ENCODE results near the gene IZUMO4. TPM values are rescaled to one million over a fixed set of nuclear protein-coding genes. Genes with fewer than 3 reads are reported as not detected.
"Not testable (repeated sequence)": the region's sequence is repeated elsewhere in the genome, so short reads cannot be mapped to it uniquely, and the experiment has no call there.

The IZUMO4 gene
- total RNA-seq, 1 donor from 2014 or later, result 9.5 TPM

DNA sequence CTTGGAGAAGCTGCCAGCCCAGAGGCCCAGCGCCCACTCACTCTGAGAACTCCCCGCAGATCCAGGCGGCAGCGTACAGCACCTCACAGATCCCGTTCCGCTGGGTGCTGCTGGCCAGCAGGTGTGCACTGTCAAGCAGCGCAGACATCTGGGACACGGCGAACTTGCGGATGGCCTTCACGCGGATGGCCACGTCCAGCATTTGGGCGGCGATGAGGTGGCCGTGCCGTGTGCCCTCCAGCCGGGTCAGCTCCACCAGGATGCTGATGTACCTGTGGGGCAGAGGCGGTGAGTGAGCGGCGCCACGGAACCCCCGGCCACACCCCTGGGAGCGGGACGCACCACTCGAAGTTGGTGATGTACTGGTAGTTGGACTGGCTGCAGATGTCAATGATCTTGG lies 24.1 kb downstream of the IZUMO4 start:
- H3K9me3 Mint-ChIP-seq, result no peaks in the 10 kb centered on the region
- H3K27ac Mint-ChIP-seq, result no peak overlapping the region
- H3K4me3 Mint-ChIP-seq (ENCODE audit: low read depth), result no peak overlapping the region
- DNase-seq (ENCODE audit: low spot score), result no peak
- no peaks in the 10 kb centered on the region for H3K27me3 Mint-ChIP-seq (ENCODE audit: low read depth)
- intact Hi-C loops (cut with micrococcal nuclease), result no loop called here
- H3K4me1 Mint-ChIP-seq (ENCODE audit: low read depth), result no peaks in the 10 kb centered on the region
- H3K36me3 Mint-ChIP-seq (ENCODE audit: low read depth), result peaks cover 41% of the 10 kb centered on the region

DNA sequence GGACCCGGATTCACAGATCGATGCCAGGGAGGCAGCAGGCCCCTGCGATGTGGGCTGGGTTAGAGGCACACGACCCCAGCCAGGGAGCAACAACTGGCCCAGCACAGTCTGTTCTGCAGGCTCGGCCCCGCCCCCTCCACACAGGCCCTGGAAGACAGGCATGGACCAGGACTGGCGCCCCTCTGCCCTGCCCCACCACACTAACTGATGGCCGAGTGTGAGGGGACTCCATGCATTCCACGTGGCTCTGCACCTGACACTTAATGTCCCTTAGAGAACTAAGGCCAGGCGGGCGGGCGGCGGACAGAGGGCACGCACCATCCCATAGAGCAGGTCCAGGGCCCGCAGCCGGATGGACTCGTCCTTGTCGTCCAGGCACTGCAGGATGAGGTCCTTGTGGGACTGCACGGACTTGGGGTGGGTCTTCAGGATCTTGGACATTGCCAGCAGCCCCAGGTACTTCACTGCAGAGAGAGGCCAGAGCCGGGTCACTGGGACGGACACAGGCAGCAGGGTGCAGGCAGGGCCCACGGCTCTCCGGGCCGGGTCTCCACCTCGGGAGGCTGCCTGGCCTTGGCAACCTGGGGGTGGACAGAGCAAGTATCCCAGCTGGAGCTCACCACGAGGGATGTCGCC lies 24.8 kb downstream of the IZUMO4 start:
- Mint-ChIP-seq H3K9me3 (no peaks in the 10 kb centered on the region), H3K36me3 (ENCODE audit: low read depth) (peaks cover 45% of the 10 kb centered on the region), H3K4me3 (ENCODE audit: low read depth) (no peak overlapping the region), H3K27me3 (ENCODE audit: low read depth) (no peaks in the 10 kb centered on the region), H3K27ac (no peak overlapping the region), H3K4me1 (ENCODE audit: low read depth) (no peaks in the 10 kb centered on the region)
- intact Hi-C loops (cut with micrococcal nuclease), result no loop called here
- DNase-seq (ENCODE audit: low spot score), result no peak

DNA sequence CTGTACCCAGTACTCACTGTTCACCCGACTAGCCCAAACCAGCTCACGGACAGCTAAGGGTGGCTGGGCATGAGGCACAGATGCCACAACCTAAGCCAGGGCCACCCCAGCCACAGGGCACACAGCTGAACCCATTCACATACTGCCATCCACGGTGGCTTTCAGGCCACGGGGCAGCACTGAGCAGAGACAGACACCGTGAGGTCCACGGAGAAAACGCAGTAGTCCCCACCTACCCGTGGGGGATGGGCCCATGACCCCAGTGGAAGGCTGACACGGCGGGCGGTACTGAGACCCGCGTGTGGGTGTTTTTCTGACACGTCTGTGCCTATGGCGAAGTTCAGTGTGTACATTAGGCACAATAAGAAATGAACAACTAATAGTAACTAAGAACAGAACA lies 25.5 kb downstream of the IZUMO4 start:
- Mint-ChIP-seq H3K4me3 (ENCODE audit: low read depth) (no peak overlapping the region), H3K36me3 (ENCODE audit: low read depth) (peaks cover 49% of the 10 kb centered on the region), H3K9me3 (no peaks in the 10 kb centered on the region), H3K27ac (no peak overlapping the region), H3K27me3 (ENCODE audit: low read depth) (no peaks in the 10 kb centered on the region), H3K4me1 (ENCODE audit: low read depth) (no peaks in the 10 kb centered on the region)
- intact Hi-C loops (cut with micrococcal nuclease), result no loop called here
- no peak for DNase-seq (ENCODE audit: low spot score)

DNA sequence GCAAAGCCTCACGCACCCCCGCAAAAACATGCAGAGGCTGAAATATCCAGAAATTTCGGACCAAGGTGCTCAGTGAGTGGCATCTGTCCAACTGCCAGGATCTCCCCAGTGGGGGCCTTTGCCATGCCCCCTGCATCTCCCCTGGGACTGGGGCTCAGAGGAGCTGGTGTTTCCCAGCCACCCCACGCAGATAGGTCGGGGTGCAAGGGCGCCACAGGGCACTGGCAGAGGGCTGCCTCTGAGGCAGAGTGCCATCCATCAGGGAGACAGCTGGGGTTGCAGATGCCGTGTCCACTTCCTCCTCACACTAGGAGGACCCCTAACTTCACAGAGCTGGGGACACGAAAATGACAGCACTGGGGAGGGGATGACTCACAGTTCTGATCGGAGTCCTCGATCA lies 26.3 kb downstream of the IZUMO4 start:
- H3K27me3 Mint-ChIP-seq (ENCODE audit: low read depth), result no peaks in the 10 kb centered on the region
- no peak for DNase-seq (ENCODE audit: low spot score)
- no peaks in the 10 kb centered on the region for H3K4me1 Mint-ChIP-seq (ENCODE audit: low read depth)
- intact Hi-C loops (cut with micrococcal nuclease), result no loop called here
- H3K27ac Mint-ChIP-seq, result no peak overlapping the region
- H3K9me3 Mint-ChIP-seq, result no peaks in the 10 kb centered on the region
- no peak overlapping the region for H3K4me3 Mint-ChIP-seq (ENCODE audit: low read depth)
- peaks cover 46% of the 10 kb centered on the region for H3K36me3 Mint-ChIP-seq (ENCODE audit: low read depth)

DNA sequence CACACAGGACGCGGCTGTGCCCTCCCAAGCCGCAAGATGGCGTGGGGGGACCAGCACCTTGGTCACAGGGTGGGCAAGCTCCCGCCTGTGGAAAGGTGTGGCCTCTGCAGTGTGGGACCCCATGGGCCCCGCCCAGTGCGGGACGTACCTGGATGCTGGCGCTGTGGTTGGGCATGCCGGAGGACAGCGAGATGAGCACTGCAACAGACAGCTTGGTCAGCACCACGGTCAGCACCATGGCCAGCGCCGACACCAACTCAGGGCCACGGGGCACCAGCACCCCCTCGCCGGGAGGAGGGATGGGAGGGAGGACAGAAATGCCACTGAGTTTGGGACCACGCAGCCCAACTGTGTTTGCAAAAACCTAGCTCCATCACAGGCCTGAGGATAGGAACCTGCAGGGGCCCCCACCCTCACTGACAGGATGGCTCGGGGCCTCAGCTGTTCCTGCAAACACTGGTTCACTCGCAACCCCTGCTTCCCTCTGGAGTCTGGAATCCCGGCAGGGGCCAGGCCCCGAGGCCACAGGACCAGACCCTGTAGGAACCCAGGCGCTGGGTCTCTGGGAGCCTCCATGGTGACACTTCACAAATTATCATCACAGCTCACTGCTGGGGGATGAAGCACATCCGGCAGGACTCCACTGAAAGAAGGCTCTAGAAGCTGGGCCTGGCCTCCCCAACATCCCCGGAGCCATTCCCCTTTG lies 27.1 kb downstream of the IZUMO4 start:
- Mint-ChIP-seq H3K9me3 (no peaks in the 10 kb centered on the region), H3K27ac (no peak overlapping the region), H3K27me3 (ENCODE audit: low read depth) (no peaks in the 10 kb centered on the region), H3K36me3 (ENCODE audit: low read depth) (peaks cover 39% of the 10 kb centered on the region), H3K4me1 (ENCODE audit: low read depth) (no peaks in the 10 kb centered on the region), H3K4me3 (ENCODE audit: low read depth) (no peak overlapping the region)
- no peak for DNase-seq (ENCODE audit: low spot score)
- intact Hi-C loops (cut with micrococcal nuclease), result no loop called here

DNA sequence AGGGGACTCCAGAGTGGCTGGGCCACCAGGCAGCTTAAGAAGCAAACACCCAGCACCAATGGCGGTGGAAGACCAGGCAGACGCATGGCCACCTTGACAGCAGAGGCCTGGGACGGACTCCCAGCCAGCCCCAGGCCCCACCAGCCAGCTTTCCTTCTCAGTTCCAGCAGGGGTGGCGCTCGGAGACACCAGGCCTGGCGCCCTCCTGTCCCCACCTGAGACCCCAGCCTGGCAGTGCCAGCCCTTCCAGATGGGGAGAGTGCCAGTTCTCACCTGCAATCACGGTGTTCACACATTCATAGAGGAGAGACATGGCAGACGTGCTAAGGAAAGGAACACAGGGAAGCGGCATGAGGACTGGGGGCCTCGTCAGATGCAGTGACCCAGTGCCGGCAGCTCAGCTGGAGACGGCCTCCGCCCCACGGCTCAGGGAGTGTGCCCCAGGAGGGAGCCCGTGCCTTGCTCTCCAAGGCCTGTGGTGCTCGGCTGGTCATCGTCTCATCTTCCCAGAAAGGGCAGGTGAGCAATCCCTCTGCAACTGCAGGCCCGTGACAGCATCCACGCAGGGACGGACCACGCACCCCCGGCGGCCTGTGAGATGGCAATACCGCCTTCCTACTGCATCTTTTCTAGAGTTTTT lies 30.3 kb downstream of the IZUMO4 start:
- Mint-ChIP-seq H3K4me3 (ENCODE audit: low read depth) (no peak overlapping the region), H3K27me3 (ENCODE audit: low read depth) (no peaks in the 10 kb centered on the region), H3K36me3 (ENCODE audit: low read depth) (peaks cover 21% of the 10 kb centered on the region), H3K27ac (no peak overlapping the region), H3K9me3 (no peaks in the 10 kb centered on the region), H3K4me1 (ENCODE audit: low read depth) (no peaks in the 10 kb centered on the region)
- intact Hi-C loops (cut with micrococcal nuclease), result no loop called here
- no peak for DNase-seq (ENCODE audit: low spot score)

DNA sequence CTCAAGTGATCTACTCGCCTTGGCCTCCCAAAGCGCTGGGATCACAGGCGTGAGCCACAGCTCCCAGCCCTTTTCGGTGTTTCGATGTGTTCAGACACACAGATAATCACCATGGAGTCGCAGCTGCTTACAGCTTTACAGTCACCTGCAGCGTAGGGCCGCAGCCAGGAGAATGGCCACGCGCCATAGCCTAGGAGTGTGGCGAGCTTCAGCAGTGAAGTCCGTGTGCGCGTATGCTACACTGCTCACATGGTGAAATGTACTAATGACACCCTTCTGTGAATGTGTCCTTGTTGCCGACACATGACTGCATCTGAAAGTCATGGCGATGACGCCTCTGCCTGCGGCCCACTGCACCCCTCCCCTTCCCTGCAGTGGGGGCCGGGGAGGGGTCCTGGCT lies 31.0 kb downstream of the IZUMO4 start:
- no peaks in the 10 kb centered on the region for H3K27me3 Mint-ChIP-seq (ENCODE audit: low read depth)
- no peaks in the 10 kb centered on the region for H3K9me3 Mint-ChIP-seq
- DNase-seq (ENCODE audit: low spot score), result no peak
- H3K4me3 Mint-ChIP-seq (ENCODE audit: low read depth), result no peak overlapping the region
- H3K36me3 Mint-ChIP-seq (ENCODE audit: low read depth), result peaks cover 21% of the 10 kb centered on the region
- no peaks in the 10 kb centered on the region for H3K4me1 Mint-ChIP-seq (ENCODE audit: low read depth)
- no peak overlapping the region for H3K27ac Mint-ChIP-seq
- intact Hi-C loops (cut with micrococcal nuclease), result no loop called here

DNA sequence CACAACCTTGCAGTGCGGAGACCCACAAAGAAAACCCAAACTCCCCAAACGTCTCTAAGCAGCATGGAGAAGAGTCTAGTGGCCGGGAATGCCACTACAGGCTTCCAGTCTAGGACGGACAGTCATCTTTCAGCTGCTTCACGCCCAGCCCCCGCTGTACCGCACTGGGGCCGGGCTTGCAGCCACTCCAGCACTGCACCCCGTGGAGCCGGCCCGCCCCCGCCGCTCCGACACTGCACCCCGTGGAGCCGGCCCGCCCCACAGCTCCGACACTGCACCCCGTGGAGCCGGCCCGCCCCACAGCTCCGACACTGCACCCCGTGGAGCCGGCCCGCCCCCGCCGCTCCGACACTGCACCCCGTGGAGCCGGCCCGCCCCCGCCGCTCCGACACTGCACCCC lies 31.5 kb downstream of the IZUMO4 start:
- H3K4me1 Mint-ChIP-seq (ENCODE audit: low read depth); intact Hi-C loops (cut with micrococcal nuclease); H3K9me3 Mint-ChIP-seq; H3K27me3 Mint-ChIP-seq (ENCODE audit: low read depth); DNase-seq (ENCODE audit: low spot score); H3K27ac Mint-ChIP-seq; H3K4me3 Mint-ChIP-seq (ENCODE audit: low read depth): not testable (repeated sequence)
- peaks cover 19% of the 10 kb centered on the region for H3K36me3 Mint-ChIP-seq (ENCODE audit: low read depth)

DNA sequence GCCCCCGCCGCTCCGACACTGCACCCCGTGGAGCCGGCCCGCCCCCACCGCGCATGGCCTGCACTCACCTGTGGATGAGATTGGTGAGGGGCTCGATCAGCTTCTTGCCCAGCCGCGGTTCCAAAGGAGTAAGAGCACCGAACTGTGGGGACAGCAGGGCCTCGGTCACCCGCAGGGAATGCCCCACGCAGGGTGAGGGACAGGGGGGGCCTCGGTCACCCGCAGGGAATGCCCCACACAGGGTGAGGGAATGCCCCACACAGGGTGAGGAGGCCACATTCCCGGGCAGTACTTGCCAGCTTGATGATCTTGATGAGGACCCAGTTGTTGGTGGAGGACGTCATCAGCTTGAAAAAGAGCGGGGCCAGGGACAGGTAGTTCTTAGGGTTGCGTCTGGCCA lies 32.3 kb downstream of the IZUMO4 start:
- Mint-ChIP-seq H3K36me3 (ENCODE audit: low read depth) (peaks cover 22% of the 10 kb centered on the region), H3K4me1 (ENCODE audit: low read depth) (no peaks in the 10 kb centered on the region)
- intact Hi-C loops (cut with micrococcal nuclease), result no loop called here

DNA sequence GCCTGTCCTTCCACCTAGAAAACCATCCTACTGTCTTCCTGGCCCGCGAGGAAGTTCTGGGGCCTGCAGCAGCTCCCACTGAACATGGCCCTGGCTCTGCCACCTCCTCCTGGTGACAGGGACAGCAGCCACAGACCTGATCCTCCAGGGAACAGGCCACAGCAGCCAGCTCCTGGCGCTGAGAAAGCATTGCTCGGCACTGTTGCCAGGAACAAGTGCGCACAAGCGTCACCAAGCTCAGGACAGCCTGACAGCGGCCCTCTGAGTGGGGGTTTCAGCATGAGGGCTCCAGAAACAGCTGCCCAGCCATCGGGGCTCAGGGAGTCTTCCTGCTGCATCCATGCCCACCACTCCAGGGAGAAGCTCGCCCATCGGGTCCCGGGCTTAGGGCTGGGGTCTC lies 32.8 kb downstream of the IZUMO4 start:
- no peak overlapping the region for H3K27ac Mint-ChIP-seq
- no peaks in the 10 kb centered on the region for H3K27me3 Mint-ChIP-seq (ENCODE audit: low read depth)
- no peak overlapping the region for H3K4me3 Mint-ChIP-seq (ENCODE audit: low read depth)
- no peaks in the 10 kb centered on the region for H3K4me1 Mint-ChIP-seq (ENCODE audit: low read depth)
- peaks cover 22% of the 10 kb centered on the region for H3K36me3 Mint-ChIP-seq (ENCODE audit: low read depth)
- DNase-seq (ENCODE audit: low spot score), result no peak
- H3K9me3 Mint-ChIP-seq, result no peaks in the 10 kb centered on the region
- intact Hi-C loops (cut with micrococcal nuclease), result no loop called here

More for the DNA sequence above, 32.3 kb downstream of the IZUMO4 start:
- Mint-ChIP-seq H3K9me3 (no peaks in the 10 kb centered on the region), H3K27me3 (ENCODE audit: low read depth) (no peaks in the 10 kb centered on the region), H3K4me3 (ENCODE audit: low read depth) (no peak overlapping the region), H3K27ac (no peak overlapping the region)
- no peak for DNase-seq (ENCODE audit: low spot score)

DNA sequence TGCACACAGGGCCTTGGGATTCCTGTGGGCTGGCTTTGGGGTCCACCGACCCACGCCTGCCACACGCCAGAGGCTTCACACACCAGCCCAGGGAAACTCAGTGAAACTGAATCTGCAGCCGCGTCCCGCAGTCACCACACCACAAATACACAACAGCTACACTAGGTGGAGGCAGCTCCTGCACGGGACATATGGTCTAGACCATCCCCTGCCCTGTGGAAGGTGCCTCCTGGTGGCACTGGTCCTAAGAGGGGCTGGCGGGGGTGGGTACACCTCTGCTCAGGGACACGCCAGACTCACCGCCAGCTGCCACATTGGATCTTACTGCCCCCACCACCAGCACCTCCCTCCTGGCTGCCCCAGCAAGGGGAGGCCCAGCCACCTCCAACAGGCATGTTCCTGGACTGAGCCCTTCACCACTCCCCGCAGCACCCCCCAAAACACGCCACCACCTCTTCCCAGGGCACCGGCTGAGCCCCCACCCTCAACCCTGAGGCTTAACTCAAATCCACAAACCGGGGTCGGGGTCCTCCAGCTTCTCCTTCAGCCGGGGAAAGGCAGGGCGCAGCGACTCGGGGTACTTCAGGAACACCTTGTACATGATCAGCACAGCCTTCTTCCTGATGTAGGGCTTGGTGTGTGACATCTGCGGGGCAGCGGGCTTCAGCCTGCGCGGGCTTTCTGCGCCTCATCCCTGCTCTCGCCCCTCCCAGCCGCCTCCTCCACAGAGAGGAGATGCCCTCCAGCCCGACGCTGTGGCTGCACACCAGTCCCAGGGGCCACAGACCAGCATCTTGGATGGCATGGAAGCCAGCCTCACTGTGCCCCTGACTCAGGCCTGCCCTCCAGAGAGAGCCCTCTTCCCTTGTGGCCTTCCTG lies 33.4 kb downstream of the IZUMO4 start:
- peaks cover 22% of the 10 kb centered on the region for H3K36me3 Mint-ChIP-seq (ENCODE audit: low read depth)
- H3K27ac Mint-ChIP-seq, result no peak overlapping the region
- no peaks in the 10 kb centered on the region for H3K4me1 Mint-ChIP-seq (ENCODE audit: low read depth)
- no peak for DNase-seq (ENCODE audit: low spot score)
- intact Hi-C loops (cut with micrococcal nuclease), result no loop called here
- no peaks in the 10 kb centered on the region for H3K9me3 Mint-ChIP-seq
- no peak overlapping the region for H3K4me3 Mint-ChIP-seq (ENCODE audit: low read depth)
- no peaks in the 10 kb centered on the region for H3K27me3 Mint-ChIP-seq (ENCODE audit: low read depth)

DNA sequence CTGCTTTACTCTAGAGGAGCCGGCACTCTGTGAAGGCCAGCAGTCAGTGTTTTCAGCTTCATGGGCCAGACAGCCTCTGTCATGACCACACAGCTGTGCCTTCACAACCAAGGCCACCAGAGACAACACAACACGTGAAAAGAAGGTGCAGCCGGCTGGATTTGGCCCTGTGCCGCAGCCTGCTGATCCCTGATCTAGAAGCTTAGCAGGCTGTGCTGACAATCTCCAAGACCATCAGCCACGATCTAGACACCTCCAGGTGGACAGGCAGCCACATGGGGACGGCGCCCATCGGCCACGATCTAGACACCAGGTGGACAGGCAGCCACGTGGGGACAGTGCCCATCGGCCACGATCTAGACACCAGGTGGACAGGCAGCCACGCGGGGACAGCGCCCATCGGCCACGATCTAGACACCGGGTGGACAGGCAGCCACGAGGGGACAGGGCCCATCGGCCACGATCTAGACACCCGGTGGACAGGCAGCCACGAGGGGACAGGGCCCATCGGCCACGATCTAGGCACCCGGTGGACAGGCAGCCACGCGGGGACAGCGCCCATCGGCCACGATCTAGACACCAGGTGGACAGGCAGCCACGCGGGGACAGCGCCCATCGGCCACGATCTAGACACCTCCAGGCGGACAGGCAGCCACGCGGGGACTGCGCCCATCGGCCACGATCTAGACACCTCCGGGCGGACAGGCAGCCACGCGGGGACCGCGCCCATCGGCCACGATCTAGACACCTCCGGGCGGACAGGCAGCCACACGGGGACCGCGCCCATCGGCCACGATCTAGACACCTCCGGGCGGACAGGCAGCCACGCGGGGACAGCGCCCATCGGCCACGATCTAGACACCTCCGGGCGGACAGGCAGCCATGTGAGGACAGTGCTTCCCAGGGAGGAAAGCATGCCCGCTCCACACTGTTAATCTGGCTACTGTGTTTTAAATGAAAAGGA lies 34.6 kb downstream of the IZUMO4 start:
- H3K27me3 Mint-ChIP-seq (ENCODE audit: low read depth); H3K9me3 Mint-ChIP-seq; H3K4me3 Mint-ChIP-seq (ENCODE audit: low read depth); DNase-seq (ENCODE audit: low spot score); H3K27ac Mint-ChIP-seq; H3K4me1 Mint-ChIP-seq (ENCODE audit: low read depth); intact Hi-C loops (cut with micrococcal nuclease): not testable (repeated sequence)
- peaks cover 28% of the 10 kb centered on the region for H3K36me3 Mint-ChIP-seq (ENCODE audit: low read depth)
